Activated CD8-positive, alpha-beta memory T cell treated with anti-CD3 and anti-CD28 coated beads for 4 hours (primary cell): ENCODE measurements around the gene SPOCK1.
"Not testable (repeated sequence)": the region's sequence is repeated elsewhere in the genome, so short reads cannot be mapped to it uniquely, and the experiment has no call there.

ENCODE experiments used
- DNase-seq, 2 donors: peaks; one replicate each; pipeline ENCODE4 v3.0.0-alpha.2; 2020; ENCODE audit warnings: low read depth in 2 of 2

SPOCK1 gene

GRCh38 chr5:137395011-137395755 is 103.9 kb downstream of the SPOCK1 start:
- DNase-seq, result no peak

GRCh38 chr5:137394380-137394779 is 104.7 kb downstream of the SPOCK1 start:
- DNase-seq, result no peak

DNA sequence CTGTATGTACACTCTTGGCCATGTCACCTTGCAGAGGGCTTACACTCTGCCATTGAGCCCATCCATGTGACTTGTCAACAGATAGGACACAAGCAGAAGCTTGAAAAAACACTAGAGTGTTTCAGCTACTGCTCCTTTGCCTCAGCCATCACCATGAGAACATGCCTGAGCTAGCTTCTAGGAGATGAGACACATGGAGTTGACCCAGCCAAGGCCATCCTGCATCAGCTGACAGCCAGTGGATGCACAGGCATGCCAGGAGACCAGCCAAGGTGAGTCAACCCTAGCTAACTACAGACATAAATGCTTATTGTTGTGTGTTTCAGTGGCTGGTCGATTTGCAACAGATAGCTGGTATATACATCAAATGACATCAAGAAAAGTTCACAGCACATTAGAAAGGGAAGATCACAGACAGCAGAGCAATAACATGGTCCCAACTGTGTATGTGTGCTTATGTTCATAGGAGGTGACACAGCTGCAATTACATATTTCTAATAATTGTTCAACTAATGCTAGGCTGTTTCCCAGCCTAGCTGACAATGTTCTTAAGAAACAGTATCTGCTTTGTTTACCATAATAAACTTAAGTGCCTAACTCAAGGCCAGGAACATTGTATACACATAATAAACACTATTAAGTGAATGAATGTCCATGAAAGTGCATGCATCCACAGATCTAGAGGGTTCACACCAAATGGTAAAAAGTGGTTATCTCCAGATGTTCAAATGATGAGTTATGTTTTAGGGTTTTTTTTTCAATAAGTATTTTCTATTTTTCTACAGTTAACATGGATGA is 105.7 kb downstream of the SPOCK1 start:
- no peak for DNase-seq

DNA sequence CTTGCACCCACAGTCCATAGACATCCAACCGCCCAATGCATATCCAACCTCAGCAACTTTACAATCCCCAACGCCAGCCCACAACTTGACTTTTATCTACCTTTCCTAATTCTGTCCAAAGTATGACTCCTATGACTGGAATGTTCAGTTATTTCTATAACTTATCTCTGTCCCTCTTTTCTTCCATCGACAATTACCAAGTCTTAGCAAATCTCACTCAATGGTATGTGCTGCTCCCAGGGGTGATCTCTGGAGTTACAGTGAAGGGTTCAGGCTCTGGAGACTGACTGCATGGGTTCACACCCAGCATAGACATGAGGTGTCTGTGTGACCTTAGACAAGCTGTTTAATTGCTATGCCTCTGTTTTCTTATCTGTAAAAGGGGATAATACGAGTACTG is 106.9 kb downstream of the SPOCK1 start:
- DNase-seq, result no peak

GRCh38 chr5:137391044-137391443 is 108.1 kb downstream of the SPOCK1 start:
- DNase-seq, result not testable (repeated sequence)

DNA sequence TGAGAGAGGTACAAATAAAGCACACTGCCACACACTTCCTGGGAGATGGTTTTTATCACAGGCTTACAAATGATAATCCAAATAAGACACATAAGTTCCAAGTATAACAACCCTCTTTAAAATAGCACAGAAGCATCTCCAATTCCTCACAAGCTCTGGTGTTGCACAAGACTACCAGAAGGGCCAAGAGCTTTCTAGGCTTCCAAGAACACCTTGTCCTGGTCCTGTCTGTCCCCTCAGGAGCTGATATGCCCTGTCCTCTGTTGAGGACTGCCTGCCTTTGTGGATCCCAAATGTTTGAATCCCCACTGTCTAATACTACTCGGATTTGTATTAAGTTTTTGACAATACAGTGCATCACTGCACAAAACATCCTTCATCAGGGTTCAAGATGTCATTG is 110.1 kb downstream of the SPOCK1 start:
- DNase-seq, result no peak

GRCh38 chr5:137385064-137385463 is 114.1 kb downstream of the SPOCK1 start:
- DNase-seq, result no peak

DNA sequence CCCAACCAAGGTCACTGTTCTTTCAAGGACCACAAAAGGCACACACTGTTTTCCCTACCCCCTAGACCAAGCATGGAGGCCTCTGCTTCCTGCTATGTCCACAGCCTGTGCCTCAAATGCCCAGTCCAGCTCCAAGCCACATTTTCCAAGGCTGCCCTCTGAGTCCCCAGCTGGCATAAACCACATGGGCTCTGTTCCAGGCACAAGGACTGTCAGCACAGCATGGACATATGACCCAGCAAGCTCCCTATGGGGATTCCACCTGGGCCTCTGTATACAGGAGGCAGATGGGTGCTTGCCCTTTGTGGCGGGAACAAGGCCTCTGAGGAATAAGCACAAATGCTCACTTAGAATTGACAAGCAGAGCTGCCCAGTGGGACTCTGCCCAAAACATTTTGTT is 115.2 kb downstream of the SPOCK1 start:
- no peak for DNase-seq

GRCh38 chr5:137381555-137381954 is 117.6 kb downstream of the SPOCK1 start:
- no peak for DNase-seq

DNA sequence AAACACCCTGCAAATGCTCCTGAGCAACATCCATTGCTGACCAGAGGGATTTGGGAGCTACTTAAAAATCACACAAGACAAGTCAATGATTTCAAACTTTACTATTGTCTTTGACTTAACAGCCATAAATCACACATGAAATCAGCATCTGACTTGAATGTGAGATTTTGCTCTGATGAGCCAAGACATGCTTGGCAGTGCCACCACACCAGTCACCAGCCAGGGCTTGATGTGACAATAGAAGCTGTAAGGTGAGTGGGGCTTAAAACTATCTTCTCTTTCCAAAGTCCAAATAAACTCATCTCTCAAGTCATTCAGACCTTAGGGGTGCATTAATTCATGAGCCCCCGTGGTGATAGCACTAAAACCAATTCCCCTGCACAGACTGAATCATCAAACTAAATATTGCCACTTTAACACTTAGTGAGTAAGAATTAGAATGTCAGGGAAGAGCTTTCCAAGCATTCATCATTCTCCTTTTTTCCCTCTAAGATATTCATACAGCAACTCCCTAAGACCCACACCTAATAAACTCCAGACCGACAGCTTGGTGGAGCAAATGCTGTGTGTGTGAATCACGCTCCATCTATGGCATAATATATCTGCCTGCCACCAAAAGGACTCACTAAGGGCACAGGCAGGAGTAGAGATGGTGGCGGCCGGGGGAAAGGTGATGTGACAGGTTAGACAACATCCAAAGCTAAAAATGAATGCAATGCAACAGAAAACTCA is 119.4 kb downstream of the SPOCK1 start:
- DNase-seq, result no peak

DNA sequence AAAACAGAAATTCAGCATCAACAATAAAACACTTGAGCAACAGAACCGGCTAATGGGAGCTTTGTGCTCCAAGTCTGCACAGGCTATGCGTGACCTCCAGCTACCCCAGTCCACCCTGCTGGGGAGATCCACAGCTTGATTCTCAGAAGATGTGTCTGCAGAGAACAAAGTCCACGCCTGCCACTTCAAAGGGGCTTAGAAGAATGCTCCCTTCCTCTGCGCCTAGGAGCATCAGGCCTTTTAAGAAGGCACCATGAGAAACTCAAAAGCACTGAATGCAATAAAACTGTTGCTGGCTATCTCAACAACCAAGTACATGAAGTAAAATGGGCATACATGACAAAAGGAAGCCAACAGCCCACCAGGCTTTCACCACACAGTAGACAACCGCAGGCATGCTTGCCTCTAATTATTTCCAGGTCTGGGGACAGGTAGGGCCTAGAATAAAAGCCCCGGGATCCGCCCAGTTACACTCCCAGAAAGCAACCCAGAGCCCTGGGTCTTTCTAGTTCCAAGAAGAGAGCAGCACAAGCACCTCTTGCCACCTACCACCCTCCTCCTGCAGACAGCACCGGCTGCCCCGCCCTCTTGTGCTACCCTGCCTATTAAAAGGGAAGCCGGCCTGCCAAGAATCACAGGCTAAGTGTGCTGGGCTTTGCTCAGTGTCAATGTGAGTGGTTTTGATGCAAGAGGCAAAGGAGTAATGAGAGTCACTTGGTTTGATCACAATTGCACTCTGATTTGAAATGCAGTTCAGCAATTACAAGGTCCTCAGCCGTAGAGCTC is 123.2 kb downstream of the SPOCK1 start:
- no peak for DNase-seq

DNA sequence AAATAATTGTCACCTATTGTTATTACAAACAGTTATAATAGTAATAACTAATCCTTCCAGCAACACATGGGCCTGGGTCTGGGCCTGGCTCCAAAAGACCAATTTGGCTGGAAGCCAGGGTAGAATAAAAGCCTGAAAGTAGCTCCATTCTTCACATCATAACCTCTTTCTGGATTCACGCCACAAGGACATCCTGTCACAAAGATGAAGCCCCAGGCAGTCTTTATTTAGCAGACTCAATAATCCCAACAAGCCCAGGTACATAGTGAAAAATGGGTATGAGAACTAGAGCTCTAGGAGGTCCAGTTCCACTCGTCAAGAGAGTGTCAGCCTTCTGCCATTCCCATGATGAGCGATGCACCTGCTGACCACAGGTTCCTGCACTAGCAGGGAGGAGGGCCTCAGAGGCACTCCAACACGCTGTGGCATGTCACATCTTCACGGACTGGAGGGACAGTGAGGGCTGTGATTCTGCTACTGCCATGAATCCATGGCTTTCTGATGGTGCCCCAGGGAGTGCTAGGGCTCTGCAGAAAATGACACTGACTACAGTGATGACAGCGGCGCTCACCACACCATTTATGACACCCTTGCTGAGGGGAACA is 124.9 kb downstream of the SPOCK1 start:
- no peak for DNase-seq

- DNase-seq, result no peak
These were observed 126.4 kb downstream of the SPOCK1 start for GRCh38 chr5:137372773-137373160.

- DNase-seq, result no peak
These were observed 126.9 kb downstream of the SPOCK1 start for GRCh38 chr5:137372016-137372772.

GRCh38 chr5:137370096-137371071 is 128.7 kb downstream of the SPOCK1 start:
- no peak for DNase-seq

DNA sequence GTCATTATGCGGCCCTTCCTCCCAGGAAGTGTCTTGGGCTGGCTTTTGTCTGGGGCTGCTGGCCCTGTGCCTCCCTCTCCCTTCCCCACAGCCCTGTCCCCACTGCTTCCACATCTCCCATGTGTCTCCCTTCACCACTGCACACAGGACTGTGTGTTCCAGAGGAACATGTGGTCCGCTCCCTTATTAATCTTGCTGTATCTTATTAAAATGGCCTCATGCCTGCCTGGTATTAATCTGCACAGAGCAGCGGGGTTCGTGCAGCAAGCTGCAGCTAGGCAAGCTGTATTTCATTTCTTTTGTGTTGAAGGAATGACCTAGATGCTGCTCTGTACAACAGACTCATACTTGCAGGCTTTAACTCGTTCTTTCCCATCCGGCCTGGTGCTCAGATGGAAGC is 130.5 kb downstream of the SPOCK1 start:
- DNase-seq, result no peak

DNA sequence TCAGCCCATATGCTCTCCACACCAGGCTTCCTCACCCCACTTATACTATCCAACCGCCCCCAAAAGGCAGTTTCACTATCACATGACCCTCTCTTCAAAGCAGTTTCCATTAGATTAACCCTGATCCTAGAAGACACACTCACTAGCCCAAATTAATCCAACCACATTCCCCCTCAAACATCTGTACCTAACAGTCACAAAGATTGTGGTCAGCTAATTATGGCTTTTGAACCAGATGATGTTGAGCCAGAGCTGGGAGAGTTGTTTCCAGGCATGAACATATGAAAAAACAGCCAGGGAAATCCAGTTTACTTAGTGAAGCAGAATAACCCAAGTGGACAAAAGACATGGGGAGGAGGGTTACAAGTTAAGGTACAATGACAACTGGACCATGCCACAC is 131.2 kb downstream of the SPOCK1 start:
- no peak for DNase-seq

DNA sequence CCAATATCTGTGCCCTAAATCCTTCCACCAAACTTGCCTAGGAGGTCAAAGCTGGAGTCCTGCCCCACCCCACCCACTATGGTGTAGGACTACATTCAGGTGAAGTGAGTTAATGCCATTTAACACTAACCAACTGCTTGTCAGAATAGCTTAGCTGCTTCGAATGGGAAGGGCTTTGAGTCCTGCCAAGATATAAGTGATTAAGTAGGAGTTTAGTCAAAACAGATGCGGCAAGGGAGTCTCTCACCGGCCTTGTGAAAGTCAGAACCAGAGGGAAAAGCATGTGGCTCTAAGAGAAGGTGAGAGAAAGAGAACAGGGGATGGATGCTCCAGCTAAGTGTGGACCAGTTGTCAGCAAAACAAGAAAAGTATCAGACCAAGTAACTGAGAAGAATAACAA is 132.6 kb downstream of the SPOCK1 start:
- no peak for DNase-seq

GRCh38 chr5:137365126-137365865 is 133.8 kb downstream of the SPOCK1 start:
- DNase-seq, result no peak
